Measurements from ENCODE around the gene SHANK2.

Gene SHANK2

DNA sequence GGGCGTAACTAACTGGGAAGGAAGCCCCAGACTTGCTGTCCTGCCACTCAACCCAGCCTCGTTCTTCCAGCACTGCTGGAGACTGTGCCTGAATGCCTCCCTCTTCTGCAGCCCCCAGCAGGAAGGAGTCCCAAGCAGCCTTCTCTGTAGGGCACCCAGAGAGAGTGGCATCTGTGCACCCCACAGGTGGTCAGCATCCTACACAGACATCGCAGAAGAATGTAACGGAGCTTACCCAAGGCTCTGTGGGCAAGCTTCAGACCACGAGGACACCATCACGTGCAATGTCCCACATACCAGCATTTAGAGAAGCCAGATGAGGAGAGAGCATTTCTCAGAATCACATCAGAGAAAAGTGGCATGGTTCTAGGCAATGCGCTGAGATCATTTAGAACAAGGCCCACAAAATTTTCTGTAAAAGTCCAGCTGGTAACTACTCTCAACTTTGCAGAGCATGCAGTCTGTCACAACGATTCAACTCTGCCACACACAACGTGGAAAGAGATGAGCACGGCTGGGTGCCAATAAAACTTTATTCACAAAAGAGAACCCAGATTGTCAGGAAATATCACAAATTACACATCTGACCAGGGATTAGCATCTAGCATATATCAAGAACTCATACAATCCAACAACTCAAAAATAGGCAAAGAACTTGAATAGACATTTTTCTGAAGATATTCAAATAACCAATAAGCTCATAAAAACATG lies 33.4 kb downstream of the SHANK2 start:
- TF ChIP-seq USF1 (IDR thresholded peaks at IDR 0.05), result no peak

- TF ChIP-seq USF1 (IDR thresholded peaks at IDR 0.05) (no peak), ZBTB7A (IDR thresholded peaks at IDR 0.05; ENCODE audit: low read depth) (no peak), YY1 (IDR thresholded peaks at IDR 0.05; ENCODE audit: low read depth) (no peak), TCF12 (IDR thresholded peaks at IDR 0.05; ENCODE audit: low read depth) (no peak), TEAD4 (IDR thresholded peaks at IDR 0.05) (no peak), FOXM1 (IDR thresholded peaks at IDR 0.05; ENCODE audit: borderline replicate concordance, low read depth) (no peak), CEBPB (IDR thresholded peaks at IDR 0.05) (no peak)
Measured at GRCh38 chr11:71215425-71215965, 36.9 kb downstream of the SHANK2 start.

GRCh38 chr11:71214553-71215424 lies 37.6 kb downstream of the SHANK2 start:
- TF ChIP-seq EGR1 (IDR thresholded peaks at IDR 0.05) (no peak), YY1 (IDR thresholded peaks at IDR 0.05; ENCODE audit: low read depth) (no peak)

GRCh38 chr11:71213696-71214552 lies 38.5 kb downstream of the SHANK2 start:
- no peak for TF ChIP-seq CREB1 (IDR thresholded peaks at IDR 0.05; ENCODE audit: low read depth)
- no peak for TF ChIP-seq YY1 (IDR thresholded peaks at IDR 0.05; ENCODE audit: low read depth)
- TF ChIP-seq USF1 (IDR thresholded peaks at IDR 0.05), result no peak
- no peak for TF ChIP-seq TAF1 (IDR thresholded peaks at IDR 0.05; ENCODE audit: low read depth)
- no peak for TF ChIP-seq NFIC (IDR thresholded peaks at IDR 0.05)

- TF ChIP-seq FOXM1 (IDR thresholded peaks at IDR 0.05; ENCODE audit: borderline replicate concordance, low read depth), result no peak
- TF ChIP-seq, protein P1, sequence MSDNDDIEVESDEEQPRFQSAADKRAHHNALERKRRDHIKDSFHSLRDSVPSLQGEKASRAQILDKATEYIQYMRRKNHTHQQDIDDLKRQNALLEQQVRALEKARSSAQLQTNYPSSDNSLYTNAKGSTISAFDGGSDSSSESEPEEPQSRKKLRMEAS (IDR thresholded peaks at IDR 0.05), result no peak
- no peak for TF ChIP-seq EP300 (IDR thresholded peaks at IDR 0.05; ENCODE audit: borderline replicate concordance)
- no peak for TF ChIP-seq CREB1 (IDR thresholded peaks at IDR 0.05; ENCODE audit: low read depth)
- no peak for TF ChIP-seq USF1 (IDR thresholded peaks at IDR 0.05)
- TF ChIP-seq, protein P2, sequence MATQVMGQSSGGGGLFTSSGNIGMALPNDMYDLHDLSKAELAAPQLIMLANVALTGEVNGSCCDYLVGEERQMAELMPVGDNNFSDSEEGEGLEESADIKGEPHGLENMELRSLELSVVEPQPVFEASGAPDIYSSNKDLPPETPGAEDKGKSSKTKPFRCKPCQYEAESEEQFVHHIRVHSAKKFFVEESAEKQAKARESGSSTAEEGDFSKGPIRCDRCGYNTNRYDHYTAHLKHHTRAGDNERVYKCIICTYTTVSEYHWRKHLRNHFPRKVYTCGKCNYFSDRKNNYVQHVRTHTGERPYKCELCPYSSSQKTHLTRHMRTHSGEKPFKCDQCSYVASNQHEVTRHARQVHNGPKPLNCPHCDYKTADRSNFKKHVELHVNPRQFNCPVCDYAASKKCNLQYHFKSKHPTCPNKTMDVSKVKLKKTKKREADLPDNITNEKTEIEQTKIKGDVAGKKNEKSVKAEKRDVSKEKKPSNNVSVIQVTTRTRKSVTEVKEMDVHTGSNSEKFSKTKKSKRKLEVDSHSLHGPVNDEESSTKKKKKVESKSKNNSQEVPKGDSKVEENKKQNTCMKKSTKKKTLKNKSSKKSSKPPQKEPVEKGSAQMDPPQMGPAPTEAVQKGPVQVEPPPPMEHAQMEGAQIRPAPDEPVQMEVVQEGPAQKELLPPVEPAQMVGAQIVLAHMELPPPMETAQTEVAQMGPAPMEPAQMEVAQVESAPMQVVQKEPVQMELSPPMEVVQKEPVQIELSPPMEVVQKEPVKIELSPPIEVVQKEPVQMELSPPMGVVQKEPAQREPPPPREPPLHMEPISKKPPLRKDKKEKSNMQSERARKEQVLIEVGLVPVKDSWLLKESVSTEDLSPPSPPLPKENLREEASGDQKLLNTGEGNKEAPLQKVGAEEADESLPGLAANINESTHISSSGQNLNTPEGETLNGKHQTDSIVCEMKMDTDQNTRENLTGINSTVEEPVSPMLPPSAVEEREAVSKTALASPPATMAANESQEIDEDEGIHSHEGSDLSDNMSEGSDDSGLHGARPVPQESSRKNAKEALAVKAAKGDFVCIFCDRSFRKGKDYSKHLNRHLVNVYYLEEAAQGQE (IDR thresholded peaks at IDR 0.05; ENCODE audit: low read depth), result no peak
- no peak for TF ChIP-seq NFIC (IDR thresholded peaks at IDR 0.05)
- no peak for TF ChIP-seq YY1 (IDR thresholded peaks at IDR 0.05; ENCODE audit: low read depth)
- no peak for TF ChIP-seq ZBTB7A (IDR thresholded peaks at IDR 0.05; ENCODE audit: low read depth)
- no peak for TF ChIP-seq EGR1 (IDR thresholded peaks at IDR 0.05)
- TF ChIP-seq TEAD4 (IDR thresholded peaks at IDR 0.05), result no peak
- TF ChIP-seq RAD21 (IDR thresholded peaks at IDR 0.05; ENCODE audit: low read depth), result no peak
Measured at GRCh38 chr11:71212871-71213559, 39.4 kb downstream of the SHANK2 start.

DNA sequence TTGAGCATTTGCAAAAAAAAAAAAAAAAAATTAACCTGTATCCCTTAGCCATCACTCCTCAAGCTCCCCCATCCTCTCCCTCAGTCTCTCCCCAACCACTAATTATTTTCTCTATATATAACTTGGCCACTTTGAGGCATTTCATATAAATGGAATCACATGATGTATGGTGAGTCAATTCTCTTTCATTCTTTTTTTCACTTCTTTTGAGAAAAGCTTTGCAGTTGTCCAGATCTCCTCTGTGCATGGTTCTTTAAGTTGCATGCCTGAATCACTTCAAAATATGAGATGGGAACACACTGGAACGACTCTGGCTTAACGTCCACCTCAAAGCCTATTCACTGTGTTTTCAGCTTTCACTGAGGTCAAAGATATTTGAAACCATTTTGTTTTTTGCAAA lies 40.7 kb downstream of the SHANK2 start:
- TF ChIP-seq TAF1 (IDR thresholded peaks at IDR 0.05; ENCODE audit: low read depth) (no peak), NFIC (IDR thresholded peaks at IDR 0.05) (no peak), CREB1 (IDR thresholded peaks at IDR 0.05; ENCODE audit: low read depth) (no peak), EGR1 (IDR thresholded peaks at IDR 0.05) (no peak), ZBTB7A (IDR thresholded peaks at IDR 0.05; ENCODE audit: low read depth) (no peak), FOXM1 (IDR thresholded peaks at IDR 0.05; ENCODE audit: borderline replicate concordance, low read depth) (no peak), TEAD4 (IDR thresholded peaks at IDR 0.05) (no peak), RAD21 (IDR thresholded peaks at IDR 0.05; ENCODE audit: low read depth) (no peak), CEBPB (IDR thresholded peaks at IDR 0.05) (no peak), TCF12 (IDR thresholded peaks at IDR 0.05; ENCODE audit: low read depth) (no peak)
- TF ChIP-seq, protein P2 (IDR thresholded peaks at IDR 0.05; ENCODE audit: low read depth), result no peak
- TF ChIP-seq, protein P1 (IDR thresholded peaks at IDR 0.05), result no peak
